Measurements from ENCODE around the gene NFYC.

NFYC gene

DNA sequence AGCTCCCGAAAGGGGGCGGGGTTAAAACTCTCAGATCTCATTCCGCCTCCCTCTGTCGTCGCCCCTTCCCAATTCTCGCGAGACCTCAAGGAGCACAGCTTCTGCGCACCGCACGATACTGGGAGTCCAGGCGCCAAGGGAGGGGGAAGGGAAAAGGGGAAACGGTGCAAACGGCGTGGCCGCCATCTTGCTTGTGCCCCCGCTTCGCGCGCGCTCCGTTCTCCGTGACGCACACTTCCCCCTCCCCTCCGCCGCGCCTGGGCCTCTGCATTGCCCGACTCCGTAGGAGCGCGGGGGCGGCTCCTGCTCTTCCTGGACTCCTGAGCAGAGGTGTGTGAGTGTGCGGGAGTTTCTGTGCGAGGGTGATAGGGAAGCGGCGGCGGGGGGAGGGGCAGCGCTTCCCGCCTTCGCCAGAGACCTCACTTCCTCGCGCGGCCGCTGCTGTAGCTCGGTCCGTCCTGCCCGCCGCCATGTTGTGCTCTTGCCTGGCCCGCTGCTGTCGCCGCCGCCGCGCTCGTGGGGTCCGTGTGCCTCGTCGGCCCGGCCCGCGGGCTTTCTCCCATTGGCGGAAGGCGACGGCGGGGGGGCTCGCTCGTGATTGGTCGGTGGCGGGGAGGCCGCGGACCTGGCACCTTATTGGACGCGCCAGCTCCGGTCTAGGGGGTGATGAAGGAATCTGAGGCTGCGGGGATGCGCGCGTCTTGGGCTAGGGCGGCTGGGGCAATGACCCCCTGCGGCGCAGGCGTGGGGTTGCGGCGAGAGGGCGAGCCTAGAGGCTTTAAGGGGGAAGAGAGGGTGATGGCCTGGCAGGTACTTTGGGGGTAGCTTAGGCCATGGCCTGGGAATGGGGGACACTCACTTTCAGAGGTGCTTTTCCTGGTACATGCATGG, at the start of gene NFYC:
Gene NFYC (plus strand): TSS at position 167 of the 891 bp plus-strand sequence. CDS start 47,140 bp downstream, outside the sequence.
- peak; percentile 98 for DNase-seq (ENCODE audit: low spot score)

DNA sequence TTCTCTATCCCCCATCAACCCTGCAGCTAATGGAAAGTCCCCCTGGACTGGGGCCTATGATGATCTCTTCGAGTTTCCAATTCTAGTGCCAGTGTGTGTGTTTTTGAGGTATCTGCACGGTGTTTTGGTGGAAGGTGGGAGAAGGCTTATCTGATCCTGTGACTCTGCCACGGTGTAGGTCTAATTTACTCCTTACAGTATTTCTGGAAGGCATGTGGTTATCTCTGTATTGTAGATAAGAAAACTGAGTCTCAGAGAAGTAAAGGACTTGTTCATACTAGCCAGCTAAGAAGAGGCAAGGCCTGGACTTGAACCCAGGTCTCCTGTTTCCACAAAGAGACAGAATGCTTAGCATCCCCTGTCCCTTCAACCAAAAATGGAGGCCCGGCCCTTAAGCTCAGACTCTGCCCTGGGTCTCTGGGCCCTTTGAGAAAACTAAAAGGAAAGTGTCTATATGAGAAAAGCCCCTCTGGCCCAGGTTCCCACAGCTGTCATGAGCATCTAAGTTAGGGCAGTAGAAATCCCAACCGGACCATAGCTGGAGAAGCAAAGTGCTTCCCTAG, 46.3 kb upstream of the NFYC start:
- no peak for DNase-seq (ENCODE audit: low spot score)

DNA sequence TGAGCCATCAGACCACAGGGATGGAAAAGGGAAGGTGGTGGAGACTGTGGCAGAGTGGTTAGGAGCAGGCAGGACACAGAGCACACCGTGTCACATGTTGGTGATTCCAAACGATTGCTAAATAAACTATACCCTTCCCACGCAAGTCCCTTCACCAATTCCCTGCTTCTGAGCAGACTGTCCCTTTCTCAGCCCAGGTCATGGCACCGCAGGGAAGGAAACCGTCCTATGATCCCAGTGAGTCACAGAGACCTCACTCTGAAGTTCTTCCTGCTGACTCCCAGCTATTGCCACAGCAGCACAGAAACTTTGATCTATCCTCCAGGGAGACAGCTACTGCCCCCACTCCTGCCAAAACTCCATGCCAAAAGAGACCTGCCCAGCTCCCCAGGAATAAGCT, 45.2 kb upstream of the NFYC start:
- peak; percentile 53 for DNase-seq (ENCODE audit: low spot score)

DNA sequence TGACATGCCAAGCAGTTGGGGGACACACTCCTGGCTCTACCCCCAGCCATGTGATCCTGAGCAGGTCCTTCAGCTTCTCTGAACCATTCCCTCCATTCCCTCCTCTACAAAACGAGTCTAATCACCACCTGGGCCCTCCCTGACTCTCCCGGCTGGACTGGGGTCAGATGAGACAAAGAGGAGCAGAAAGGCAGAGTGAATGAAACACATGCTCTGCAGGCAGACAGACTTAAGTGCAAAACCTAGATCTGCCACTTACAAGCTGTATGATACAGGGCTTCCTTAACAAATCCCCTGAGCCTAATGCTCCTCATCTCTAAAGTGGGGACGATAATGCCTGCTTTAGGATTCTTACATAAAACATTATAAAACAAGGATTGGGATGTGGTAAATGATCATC, 43.3 kb upstream of the NFYC start:
- no peak for DNase-seq (ENCODE audit: low spot score)

DNA sequence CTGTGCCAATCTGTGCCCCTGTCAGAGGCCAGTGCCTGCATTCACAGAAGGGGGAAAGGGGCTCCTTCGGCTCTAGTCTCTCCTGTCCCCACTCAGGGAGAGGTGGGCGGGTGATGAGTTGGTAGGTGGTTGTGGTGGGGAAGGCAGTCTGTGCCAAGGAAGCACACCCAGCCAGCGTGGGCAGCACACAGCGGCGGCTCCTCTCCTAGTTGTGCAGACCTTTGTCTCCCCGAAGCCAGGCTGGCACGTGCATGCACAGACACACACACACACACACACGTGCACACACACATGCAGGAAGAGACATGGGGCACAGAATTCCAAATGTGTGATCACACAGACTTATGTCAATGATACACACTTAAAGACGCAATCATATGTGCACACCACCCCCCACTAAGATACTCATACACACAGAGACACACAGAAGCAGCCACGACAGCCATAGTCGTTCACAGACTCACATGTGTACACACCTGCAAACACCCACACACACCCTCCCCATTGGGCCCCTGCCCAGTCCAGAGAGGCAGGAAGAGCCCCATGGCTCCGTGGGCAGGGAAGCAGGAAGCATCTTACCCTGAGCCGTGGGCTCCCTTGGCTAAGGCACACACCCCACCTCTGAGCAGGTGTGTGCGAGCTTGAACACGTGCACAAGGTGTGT, 42.4 kb upstream of the NFYC start:
- no peak for DNase-seq (ENCODE audit: low spot score)

DNA sequence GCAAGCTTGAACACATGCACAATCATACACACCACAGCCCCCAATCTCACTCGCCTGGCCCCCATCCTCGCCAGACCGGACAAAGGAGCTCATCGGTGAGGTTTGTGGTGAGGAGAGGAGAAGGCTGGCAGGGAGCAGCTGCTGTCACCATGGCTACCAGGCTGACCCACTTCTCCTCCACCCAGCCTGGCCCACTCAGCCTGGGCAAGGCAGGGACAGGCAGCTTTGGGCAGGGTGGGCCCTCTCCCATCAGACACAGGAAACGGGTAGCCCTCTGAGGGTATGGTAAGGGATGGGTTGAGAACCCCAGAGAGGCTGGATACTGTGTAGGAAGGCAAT, 41.9 kb upstream of the NFYC start:
- no peak for DNase-seq (ENCODE audit: low spot score)

DNA sequence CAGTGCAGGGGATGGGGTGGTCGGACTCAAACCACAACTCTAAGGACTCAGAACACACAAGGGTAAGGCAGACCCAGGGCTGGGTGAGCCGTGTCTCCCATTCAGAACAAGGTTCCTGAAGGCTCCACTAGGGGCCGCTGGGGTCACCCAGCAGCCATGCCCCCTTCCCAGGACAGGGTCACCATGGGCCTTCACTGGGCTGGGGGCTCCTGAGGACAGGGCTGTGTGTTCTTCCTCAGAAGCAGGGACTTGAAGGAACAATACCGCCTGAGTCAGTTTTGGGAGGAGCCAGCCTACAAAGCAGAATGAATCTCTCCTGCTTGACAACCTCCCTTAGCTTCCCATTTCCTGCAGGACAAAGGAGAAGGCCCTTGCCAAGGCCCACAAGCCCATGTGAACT, 41.4 kb upstream of the NFYC start:
- no peak for DNase-seq (ENCODE audit: low spot score)

DNA sequence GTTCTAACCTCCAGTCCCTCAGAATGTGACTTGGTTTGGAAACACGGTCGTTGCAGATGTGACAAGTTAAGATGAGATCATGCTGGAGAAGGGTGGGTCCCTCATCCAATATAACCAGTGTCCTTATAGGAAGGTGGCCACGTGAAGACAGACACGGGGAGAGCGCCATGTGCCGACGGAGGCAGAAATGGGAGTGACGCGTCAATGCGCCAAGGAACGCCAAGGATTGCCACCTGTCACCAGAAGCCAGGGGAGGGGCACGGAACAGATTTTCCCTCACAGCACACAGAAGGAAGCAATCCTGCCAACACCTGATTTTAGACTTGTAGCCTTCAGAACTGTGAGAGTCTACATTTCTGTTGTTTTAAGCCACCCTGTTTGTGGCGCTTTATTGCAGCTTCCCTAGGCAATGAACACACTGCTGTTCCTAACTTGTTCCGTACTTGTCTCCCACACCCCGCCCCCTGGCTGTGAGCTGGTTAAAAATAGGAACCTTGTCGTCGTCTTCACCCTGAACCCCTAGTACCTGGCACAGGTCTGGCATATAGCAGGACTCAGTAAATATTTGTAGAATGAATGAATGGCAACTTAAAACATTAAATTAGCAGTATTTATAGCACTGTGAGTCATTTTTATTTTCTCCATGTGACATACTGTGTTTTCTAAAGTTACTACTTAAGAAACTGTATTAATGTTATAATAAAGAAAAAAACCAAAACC, 40.2 kb upstream of the NFYC start:
- DNase-seq (ENCODE audit: low spot score) = no peak

DNA sequence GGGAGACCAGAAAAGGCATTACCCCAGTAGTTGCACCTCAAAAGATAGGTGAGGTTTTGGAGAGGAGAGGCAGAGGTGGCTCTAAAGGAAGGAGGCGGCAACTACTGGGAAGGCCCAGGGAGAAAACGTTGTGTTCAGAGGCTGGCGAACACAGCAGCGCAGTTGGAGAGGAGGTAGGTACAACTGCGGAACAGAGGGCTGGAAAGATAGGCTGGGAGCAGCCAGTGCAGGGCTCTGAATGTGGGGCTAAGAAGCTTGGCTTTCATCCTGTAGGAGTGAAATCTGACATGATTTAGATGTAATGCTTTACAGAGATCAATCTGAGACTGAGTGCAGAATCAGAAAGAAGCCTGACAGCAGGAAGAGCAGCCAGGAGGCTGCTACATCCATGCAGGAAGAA, 39.0 kb upstream of the NFYC start:
- DNase-seq (ENCODE audit: low spot score) = no peak

DNA sequence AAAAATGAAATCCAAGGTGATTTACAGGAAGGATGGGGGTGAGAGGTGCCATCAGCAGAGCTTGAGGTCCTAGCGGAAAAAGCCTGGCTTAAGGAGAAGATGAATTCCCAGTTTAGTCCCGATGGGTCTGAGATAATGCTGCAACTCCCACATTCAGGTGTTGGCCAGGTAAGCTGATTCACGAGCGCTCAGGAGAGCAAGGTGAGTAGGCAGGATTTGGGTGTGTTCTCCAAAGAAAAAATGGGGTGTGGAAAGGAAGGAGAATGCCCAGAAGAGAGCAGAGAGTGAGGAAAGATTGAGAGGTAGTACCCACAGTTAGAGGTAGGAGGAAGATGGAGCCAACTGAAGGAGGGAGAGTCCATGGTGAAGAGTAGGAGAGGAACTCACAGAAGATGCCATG, 38.5 kb upstream of the NFYC start:
- DNase-seq (ENCODE audit: low spot score) = no peak

DNA sequence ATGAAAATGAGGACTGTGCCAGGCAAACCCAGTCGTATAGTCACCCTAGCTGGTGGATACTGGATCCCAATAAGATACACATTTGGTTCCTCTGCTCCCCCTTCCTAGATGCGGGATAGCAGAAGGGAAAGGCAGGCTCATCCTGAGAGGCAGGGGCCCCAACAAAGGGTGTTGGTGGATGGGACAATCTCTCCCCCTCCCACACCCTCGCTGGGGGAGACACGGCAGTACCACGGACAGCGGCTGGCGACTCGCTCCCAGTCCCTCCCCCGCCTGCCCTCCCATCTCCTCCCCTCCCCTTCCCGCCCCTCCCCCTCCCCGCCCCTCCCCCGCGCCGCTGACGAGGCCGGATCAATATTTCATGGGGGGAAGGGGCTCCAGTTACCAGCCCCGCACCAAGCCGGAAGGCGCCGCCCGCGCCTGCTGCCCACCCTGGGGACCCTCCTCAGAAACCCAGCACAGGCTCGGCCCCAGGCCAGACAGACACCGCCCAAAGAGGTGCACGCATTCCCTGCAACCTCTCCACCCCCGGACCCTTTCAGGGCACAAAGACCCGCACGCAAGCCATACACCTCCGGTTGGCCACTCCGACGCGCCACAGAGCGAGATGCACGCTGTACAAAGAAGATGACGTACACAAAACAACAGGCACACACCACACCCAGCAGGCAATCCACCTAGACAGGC, 37.5 kb upstream of the NFYC start:
- no peak for DNase-seq (ENCODE audit: low spot score)

DNA sequence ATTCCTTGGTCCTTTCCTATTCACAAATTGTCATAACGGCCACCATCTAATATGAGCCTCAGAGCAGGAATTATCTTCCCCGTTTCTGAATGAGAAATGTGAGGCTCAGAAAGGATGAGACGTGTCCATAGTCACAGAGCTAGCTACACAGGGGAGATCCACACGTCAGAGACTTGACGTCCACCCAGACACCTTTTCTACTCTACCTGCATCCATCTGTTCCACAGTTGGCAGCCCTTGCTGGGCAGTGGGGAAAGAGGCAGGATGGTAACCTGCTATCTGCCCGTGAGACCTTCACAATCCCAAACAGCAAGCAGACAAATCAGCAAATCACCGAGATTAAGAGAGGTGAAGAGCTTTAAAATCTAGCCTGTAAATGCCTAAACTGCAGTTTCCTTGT, 34.5 kb upstream of the NFYC start:
- no peak for DNase-seq (ENCODE audit: low spot score)

DNA sequence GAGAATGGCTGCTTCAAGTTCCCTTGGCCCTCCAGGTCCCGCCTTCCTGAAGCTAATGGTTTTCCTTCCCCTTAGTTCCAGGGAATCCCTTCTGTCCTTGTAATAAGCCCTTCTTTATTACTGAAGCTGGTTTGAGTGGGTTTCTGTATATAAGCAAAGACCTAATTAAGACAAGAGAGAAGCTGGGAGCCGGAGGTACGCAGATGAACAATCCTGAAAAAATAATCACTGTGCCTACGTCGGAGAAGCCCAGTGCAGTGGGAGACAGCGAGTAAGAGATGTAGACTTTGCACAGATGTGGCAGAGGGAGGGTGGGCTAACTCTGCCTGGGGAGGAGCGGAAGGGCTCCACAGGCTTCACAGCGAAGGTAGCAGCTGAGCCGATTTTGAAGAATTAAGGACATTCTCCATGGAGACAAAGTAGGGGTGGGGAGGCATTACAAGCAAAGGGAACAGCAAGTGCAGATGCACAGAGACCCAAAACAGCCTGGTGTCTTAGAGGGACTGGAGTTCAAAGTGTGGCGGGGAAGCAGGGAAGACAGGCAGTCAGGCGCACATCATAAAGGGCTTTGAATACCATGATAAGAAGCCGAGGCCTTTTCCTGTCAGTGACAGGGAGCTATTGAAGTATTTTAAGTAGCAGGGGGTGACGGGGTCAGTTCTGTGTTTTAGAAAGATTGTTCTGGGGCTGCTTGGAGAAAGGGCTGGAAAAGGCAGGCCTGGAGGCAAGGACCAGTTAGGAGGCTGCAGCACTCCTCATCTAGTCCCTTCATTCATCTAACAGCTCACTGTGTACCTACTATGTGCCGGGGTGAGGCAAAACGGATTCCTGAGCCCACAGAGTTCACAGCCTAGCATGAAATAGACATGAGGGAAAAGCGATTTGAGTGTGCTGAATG, 32.5 kb upstream of the NFYC start:
- no peak for DNase-seq (ENCODE audit: low spot score)

DNA sequence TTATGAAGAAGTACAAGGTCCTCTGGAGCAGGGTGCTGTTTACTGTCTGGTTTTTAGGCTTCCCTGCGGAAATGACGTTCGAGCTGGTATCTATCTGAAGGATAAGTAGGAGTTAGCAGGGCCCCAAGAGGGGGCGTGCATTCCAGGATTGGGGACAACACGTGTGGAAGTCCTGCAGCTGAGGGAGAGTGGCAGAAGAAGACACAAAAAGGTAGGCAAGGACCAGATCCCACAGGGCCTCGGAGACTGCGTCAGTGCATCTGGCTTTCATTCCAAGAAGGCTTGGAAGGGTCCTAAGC, 31.9 kb upstream of the NFYC start:
- DNase-seq (ENCODE audit: low spot score) = no peak

DNA sequence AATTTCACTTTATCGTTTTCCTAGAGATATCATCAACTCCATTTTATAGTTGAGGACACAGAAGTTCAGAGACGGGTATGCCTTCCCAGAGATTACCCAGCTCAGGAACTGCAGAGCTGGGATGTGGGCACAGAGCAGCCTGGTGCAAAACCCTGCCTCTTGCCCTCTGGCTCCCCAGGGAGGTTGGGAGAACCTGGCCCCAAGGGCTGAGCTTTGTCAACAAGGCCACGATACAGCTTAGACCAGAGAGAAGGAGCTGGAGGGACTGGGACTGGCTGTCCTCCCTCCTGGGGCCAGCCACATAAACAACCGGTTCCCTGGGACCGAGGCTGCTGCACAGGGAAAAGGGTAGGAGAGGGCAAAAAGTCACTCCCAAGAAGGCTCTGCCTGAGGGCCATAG, 29.8 kb upstream of the NFYC start:
- no peak for DNase-seq (ENCODE audit: low spot score)

DNA sequence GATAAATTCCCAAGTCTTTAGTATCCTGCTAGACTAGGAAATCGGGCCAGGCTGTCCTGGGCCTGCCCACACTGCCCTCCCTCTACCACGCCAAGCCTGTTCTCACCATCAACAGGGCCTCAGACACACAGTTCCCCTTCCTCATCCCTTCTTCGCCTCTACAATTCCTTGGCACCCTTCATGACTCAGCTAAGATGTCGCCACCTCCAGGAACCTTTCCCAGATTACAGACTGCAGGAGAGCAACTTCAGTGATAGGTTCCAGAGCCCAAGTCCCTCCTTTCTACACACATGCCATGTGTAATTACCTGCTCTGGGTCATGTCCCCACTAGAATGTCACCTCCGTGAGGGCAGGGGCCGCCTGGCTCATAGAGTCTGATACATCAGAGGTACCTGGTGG, 29.4 kb upstream of the NFYC start:
- DNase-seq (ENCODE audit: low spot score) = no peak

DNA sequence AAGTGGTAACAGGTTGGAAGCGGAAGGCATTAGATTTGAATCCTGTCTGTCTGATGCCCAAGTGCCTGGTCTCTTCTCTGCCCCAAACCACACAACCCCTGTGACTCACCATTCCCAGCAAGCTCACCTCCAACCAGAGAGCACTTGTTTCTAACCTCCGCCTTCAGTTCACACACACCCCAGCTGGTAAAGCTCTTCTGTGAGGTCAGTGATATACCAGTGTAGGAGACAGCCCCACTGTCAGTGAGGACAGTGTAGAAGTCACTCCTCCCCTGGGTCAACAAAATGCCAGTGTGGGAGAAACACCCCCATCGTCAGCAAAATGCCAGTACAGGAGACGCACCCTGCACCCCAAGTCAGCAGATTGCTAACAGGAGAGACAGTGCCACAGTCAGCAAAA, 28.6 kb upstream of the NFYC start:
- no peak for DNase-seq (ENCODE audit: low spot score)

DNA sequence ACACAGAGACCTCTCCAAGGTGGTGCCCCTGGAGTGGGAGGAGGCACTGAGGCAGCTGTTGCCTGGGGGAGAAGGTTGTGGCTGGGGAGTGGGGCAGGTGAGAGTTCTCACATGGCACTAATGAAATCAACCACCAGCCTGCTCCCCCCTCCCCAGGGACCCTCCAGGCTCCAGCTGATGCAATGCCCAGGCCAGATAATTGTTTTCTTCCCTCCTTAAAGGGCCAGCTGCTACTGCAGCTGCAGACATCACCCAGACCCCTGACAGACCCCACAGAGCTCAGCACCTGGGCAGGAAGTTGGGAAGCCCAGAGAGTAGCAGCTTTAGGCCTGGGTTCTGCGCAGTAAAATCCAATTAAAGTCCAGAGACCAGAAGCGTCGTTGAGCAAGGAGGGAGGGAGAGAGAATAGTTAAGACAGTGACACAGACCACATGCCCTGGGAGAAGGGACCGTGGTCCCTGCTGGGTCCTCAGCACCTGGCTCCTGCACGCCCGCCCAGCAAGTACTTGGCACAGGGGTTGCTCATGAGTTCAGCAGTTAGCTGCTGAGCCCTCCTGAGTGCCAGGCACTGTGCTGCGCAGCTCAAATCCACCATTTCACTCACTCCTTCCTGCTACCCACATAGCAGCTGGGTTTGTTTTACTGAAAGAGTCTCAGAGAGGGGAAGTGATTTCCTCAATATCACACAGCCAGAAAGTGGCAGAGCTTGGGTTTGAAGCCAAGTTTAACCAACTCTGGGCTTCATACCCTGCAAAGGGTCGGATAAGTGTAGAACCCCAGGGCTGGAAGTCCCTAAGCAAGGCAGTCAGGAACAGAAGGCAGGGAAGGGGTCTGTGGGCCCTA, 28.0 kb upstream of the NFYC start:
- DNase-seq (ENCODE audit: low spot score) = no peak

DNA sequence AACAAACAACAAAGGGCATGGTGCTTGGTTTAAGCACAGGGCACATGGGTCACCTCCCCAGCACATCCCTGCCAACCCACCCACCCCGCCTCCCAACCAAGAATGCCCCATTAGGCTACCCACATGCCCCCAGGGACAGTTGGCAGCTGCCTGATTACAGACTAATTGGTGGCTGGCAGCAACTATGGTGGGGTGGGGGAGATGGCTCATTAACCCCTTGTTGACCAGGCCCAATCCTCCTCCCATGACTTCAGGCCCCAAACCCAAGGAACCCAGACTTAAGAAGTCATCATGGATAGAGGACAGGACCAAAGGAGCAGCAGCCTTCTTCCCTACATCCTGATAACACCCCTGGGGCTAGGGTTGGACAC, 27.4 kb upstream of the NFYC start:
- no peak for DNase-seq (ENCODE audit: low spot score)

DNA sequence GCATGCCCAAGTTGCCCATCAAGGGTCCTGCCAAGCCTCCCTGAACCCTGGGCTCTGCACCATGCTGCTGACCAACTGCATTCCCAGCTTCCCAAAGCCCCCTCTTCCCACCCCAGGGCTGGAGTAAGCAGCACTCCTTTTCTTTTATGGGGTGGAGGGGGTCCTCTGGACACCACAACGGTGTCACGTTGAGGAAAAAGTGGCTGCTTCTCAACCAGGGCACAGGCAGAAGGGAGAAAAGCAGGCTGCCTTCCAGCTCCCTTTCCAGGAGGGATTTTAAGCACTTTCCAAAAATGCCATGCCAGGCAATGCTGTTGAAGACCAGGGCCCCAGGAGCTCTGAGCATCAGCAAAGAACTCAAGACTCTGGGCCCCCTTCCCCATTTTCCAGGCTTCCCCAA, 26.7 kb upstream of the NFYC start:
- no peak for DNase-seq (ENCODE audit: low spot score)
